ENCODE measurements around the gene EBP. TPM values are rescaled to one million over a fixed set of nuclear protein-coding genes. Genes with fewer than 3 reads are reported as not detected.
"Not testable (repeated sequence)": the region's sequence is repeated elsewhere in the genome, so short reads cannot be mapped to it uniquely, and the experiment has no call there.

Gene EBP
- total and polyA plus RNA-seq, 9 of the 15 experiments (the other 6 are each of a cell fraction or from before 2014, with no cell fraction given), result 228 to 987 (median 274) TPM

- H3K4me2 ChIP-seq (ENCODE audit: insufficient read depth, low read length); H3K9me1 ChIP-seq (ENCODE audit: control insufficient read depth, insufficient read depth, low read length); ATAC-seq; DNase-seq (ENCODE audit: extremely low read depth in 1 of 4, low spot score in 3 of 4); in situ Hi-C loops (cut with MboI); FAIRE-seq; intact Hi-C loops (cut with micrococcal nuclease); H3K36me3 ChIP-seq (ENCODE audit: control insufficient read depth, insufficient read depth, low read length); CTCF ChIA-PET (ENCODE audit: low intra/inter-chr PET ratio); H3K27me3 ChIP-seq (ENCODE audit: control insufficient read depth in 2 of 2, insufficient read depth in 2 of 2, low read length in 2 of 2); H2AFZ ChIP-seq (ENCODE audit: low read depth, low read length); H3K4me3 ChIP-seq; H3K27ac ChIP-seq (ENCODE audit: extremely low read depth, low read depth, low read length); POLR2A ChIA-PET; H3K9me3 ChIP-seq (replicated peaks; ENCODE audit: control insufficient read depth, insufficient read depth, low read depth, low read length); H4K20me1 ChIP-seq (replicated peaks; ENCODE audit: control insufficient read depth, insufficient read depth, low read length); H3K9ac ChIP-seq (ENCODE audit: insufficient read depth in 1 of 2, low read depth in 2 of 2, low read length in 2 of 2); BruUV-seq (replicated peaks): not testable (repeated sequence)
- Histone ChIP-seq H3K4me1 (replicated peaks in 1 of 2; ENCODE audit: control insufficient read depth in 2 of 2, insufficient read depth in 2 of 2, low read length in 2 of 2) (peaks cover 9 to 17% of the 10 kb centered on the region in 2 experiments; a peak in 4 of 5 replicates), H3K79me2 (ENCODE audit: control insufficient read depth, insufficient read depth, low read length) (peaks cover 23% of the 10 kb centered on the region)
- 57% methylated on average over 4 of the region's 4 CpGs for WGBS (ENCODE audit: insufficient coverage, low coverage, missing lambda C conversion rate)
Measured at GRCh38 chrX:48519481-48519880, 2.1 kb upstream of the EBP start.

- no peak for ATAC-seq
- H3K4me1 ChIP-seq (replicated peaks in 1 of 2; ENCODE audit: control insufficient read depth in 2 of 2, insufficient read depth in 2 of 2, low read length in 2 of 2), result peaks cover 12 to 13% of the 10 kb centered on the region in 2 experiments; a peak in 4 of 5 replicates
- CTCF ChIA-PET (ENCODE audit: low intra/inter-chr PET ratio), result no interaction called here
- peak overlapping the region; percentile 93 for H2AFZ ChIP-seq (ENCODE audit: low read depth, low read length)
- H3K9me1 ChIP-seq (ENCODE audit: control insufficient read depth, insufficient read depth, low read length), result peaks cover 5% of the 10 kb centered on the region
- POLR2A ChIA-PET, result interaction anchor here (0.8 kb wide), 1 partner anchor 20 kb away, joined by 3 read pairs; no protein-coding TSS in a partner anchor
- H3K9me3 ChIP-seq (replicated peaks; ENCODE audit: control insufficient read depth, insufficient read depth, low read depth, low read length), result no peaks in the 10 kb centered on the region
- no peak overlapping the region for H3K4me2 ChIP-seq (ENCODE audit: insufficient read depth, low read length)
- 0 out of 4 replicates have a peak overlapping the region, but pooled peaks of 1 of the 2 experiments have one; percentile 58 for H3K9ac ChIP-seq (ENCODE audit: insufficient read depth in 1 of 2, low read depth in 2 of 2, low read length in 2 of 2)
- no peaks in the 10 kb centered on the region; the same call in 1 of the 2 replicates for H4K20me1 ChIP-seq (replicated peaks; ENCODE audit: control insufficient read depth, insufficient read depth, low read length)
- H3K4me3 ChIP-seq, result no peak overlapping the region
- H3K36me3 ChIP-seq (ENCODE audit: control insufficient read depth, insufficient read depth, low read length), result peaks cover 18% of the 10 kb centered on the region; the same call in 2 of the 3 replicates
- no peak for FAIRE-seq
- 88% methylated on average over 1 of the region's 2 CpGs for WGBS (ENCODE audit: insufficient coverage, low coverage, missing lambda C conversion rate)
- H3K79me2 ChIP-seq (ENCODE audit: control insufficient read depth, insufficient read depth, low read length), result peaks cover 32% of the 10 kb centered on the region
- intact Hi-C loops (cut with micrococcal nuclease) (loop anchor here (10.0 kb wide), 1 partner anchor 54 kb away; the partner anchor contains the start of gene RBM3), in situ Hi-C loops (cut with MboI) (no loop called here)
- DNase-seq (ENCODE audit: extremely low read depth in 1 of 4, low spot score in 3 of 4), result no peak
- BruUV-seq (replicated peaks), result no TSS peak
- H3K27me3 ChIP-seq (ENCODE audit: control insufficient read depth in 2 of 2, insufficient read depth in 2 of 2, low read length in 2 of 2), result no peaks in the 10 kb centered on the region
- no peak for TF ChIP-seq POLR3A (IDR thresholded peaks at IDR 0.05; ENCODE audit: borderline replicate concordance, extremely low read depth, insufficient read depth, insufficient read length)
- peak; percentile 17; the same call in 1 of the 2 replicates for TF ChIP-seq PKNOX1 (IDR thresholded peaks at IDR 0.05)
- TF ChIP-seq ZEB2 (IDR thresholded peaks at IDR 0.05), result no peak
- TF ChIP-seq NFIX (CRISPR knock-in tag; IDR thresholded peaks at IDR 0.05; ENCODE audit: low read depth), result no peak
- TF ChIP-seq CHD2 (IDR thresholded peaks at IDR 0.05; ENCODE audit: low read depth, low read length), result no peak
- no peak for TF ChIP-seq C11orf30 (IDR thresholded peaks at IDR 0.05; ENCODE audit: low read depth)
- no peak for TF ChIP-seq GTF2B (IDR thresholded peaks at IDR 0.05; ENCODE audit: extremely low read depth, insufficient read length)
- TF ChIP-seq HMBOX1 (IDR thresholded peaks at IDR 0.05), result no peak
- no peak overlapping the region for H3K27ac ChIP-seq (ENCODE audit: extremely low read depth, low read depth, low read length)
Measured at GRCh38 chrX:48520455-48520854, 1.2 kb upstream of the EBP start.
